SJCRH30 (cell line): ENCODE measurements around the gene TMEM80. TPM values are rescaled to one million over a fixed set of nuclear protein-coding genes. Genes with fewer than 3 reads are reported as not detected.

Source experiments
- DNase-seq, 2 experiments: peaks; one replicate each; pipeline ENCODE4 v3.0.0-alpha.2; 2015 to 2020
- H3K27ac ChIP-seq: fragments of 250-450 bp; sonication (Bioruptor Pico); 2 replicates; pipeline ENCODE4 v1.5.1; 2020; ENCODE audit warnings: mild to moderate bottlenecking, moderate library complexity
- H3K27me3 ChIP-seq: fragments of 250-450 bp; sonication (Bioruptor Pico); 2 replicates; pipeline ENCODE4 v1.5.1; 2020; ENCODE audit warnings: mild to moderate bottlenecking, moderate library complexity
- H3K36me3 ChIP-seq: fragments of 250-450 bp; sonication (Bioruptor Pico); 2 replicates; pipeline ENCODE4 v1.5.1; 2020; ENCODE audit warnings: mild to moderate bottlenecking, moderate library complexity
- H3K4me1 ChIP-seq: fragments of 250-450 bp; sonication (Bioruptor Pico); 2 replicates; pipeline ENCODE4 v1.5.1; 2020; ENCODE audit warnings: mild to moderate bottlenecking, moderate library complexity
- H3K4me3 ChIP-seq: fragments of 250-450 bp; sonication (Bioruptor Pico); 2 replicates; pipeline ENCODE4 v1.5.1; 2020; ENCODE audit warnings: mild to moderate bottlenecking, moderate library complexity
- H3K9me3 ChIP-seq: fragments of 250-450 bp; sonication (Bioruptor Pico); replicated peaks from 2 replicates; pipeline ENCODE4 v1.5.1; 2020; ENCODE audit warnings: mild to moderate bottlenecking, moderate library complexity
- total RNA-seq: library from RNA; depleted of rRNA; stranded (reverse); fragments of >200 nt; shearing (Covaris generic); gene quantifications from 2 replicates; pipeline ENCODE4 v1.2.3, GENCODE V29; 2014

The TMEM80 gene
- total RNA-seq, 1 experiment from 2014 or later = 17.7 TPM

GRCh38 chr11:719214-720016 is 23.8 kb downstream of the TMEM80 start:
- no peak overlapping the region for H3K27ac ChIP-seq
- no peaks in the 10 kb centered on the region for H3K36me3 ChIP-seq
- no peaks in the 10 kb centered on the region; the same call in 1 of the 2 replicates for H3K27me3 ChIP-seq
- no peak overlapping the region for H3K4me3 ChIP-seq
- peaks cover 19% of the 10 kb centered on the region for H3K4me1 ChIP-seq
- peak; percentile 82 to 84 for DNase-seq
- no peaks in the 10 kb centered on the region for H3K9me3 ChIP-seq

GRCh38 chr11:720017-720641 is 24.5 kb downstream of the TMEM80 start:
- Histone ChIP-seq H3K36me3 (no peaks in the 10 kb centered on the region), H3K4me1 (peaks cover 22% of the 10 kb centered on the region), H3K9me3 (no peaks in the 10 kb centered on the region), H3K27ac (no peak overlapping the region), H3K27me3 (no peaks in the 10 kb centered on the region; the same call in 1 of the 2 replicates), H3K4me3 (no peak overlapping the region)
- DNase-seq = peak in 1 of 2 experiments; percentile 59

- H3K4me1 ChIP-seq = peaks cover 28% of the 10 kb centered on the region
- no peaks in the 10 kb centered on the region for H3K9me3 ChIP-seq
- no peak for DNase-seq
- no peaks in the 10 kb centered on the region; the same call in 1 of the 2 replicates for H3K27me3 ChIP-seq
- no peak overlapping the region for H3K4me3 ChIP-seq
- no peak overlapping the region for H3K27ac ChIP-seq
- no peaks in the 10 kb centered on the region for H3K36me3 ChIP-seq
Observed at GRCh38 chr11:720642-721246, 25.1 kb downstream of the TMEM80 start.

- Histone ChIP-seq H3K27me3 (no peaks in the 10 kb centered on the region; the same call in 1 of the 2 replicates), H3K36me3 (no peaks in the 10 kb centered on the region), H3K9me3 (no peaks in the 10 kb centered on the region), H3K27ac (no peak overlapping the region), H3K4me3 (no peak overlapping the region), H3K4me1 (peaks cover 28% of the 10 kb centered on the region)
- no peak for DNase-seq
Observed at GRCh38 chr11:721247-721740, 25.7 kb downstream of the TMEM80 start.

GRCh38 chr11:721741-722345 is 26.2 kb downstream of the TMEM80 start:
- Histone ChIP-seq H3K4me3 (no peak overlapping the region), H3K4me1 (peaks cover 30% of the 10 kb centered on the region), H3K36me3 (no peaks in the 10 kb centered on the region), H3K27me3 (no peaks in the 10 kb centered on the region; the same call in 1 of the 2 replicates), H3K27ac (no peak overlapping the region), H3K9me3 (no peaks in the 10 kb centered on the region)
- peak; percentile 53 for DNase-seq

GRCh38 chr11:722346-722811 is 26.8 kb downstream of the TMEM80 start:
- Histone ChIP-seq H3K27me3 (no peaks in the 10 kb centered on the region; the same call in 1 of the 2 replicates), H3K27ac (no peak overlapping the region)

GRCh38 chr11:723120-723883 is 27.7 kb downstream of the TMEM80 start:
- Histone ChIP-seq H3K4me3 (no peak overlapping the region), H3K27me3 (no peaks in the 10 kb centered on the region; the same call in 1 of the 2 replicates), H3K36me3 (no peaks in the 10 kb centered on the region), H3K27ac (no peak overlapping the region), H3K4me1 (peaks cover 45% of the 10 kb centered on the region), H3K9me3 (no peaks in the 10 kb centered on the region)
- peak; percentile 47 to 71 for DNase-seq

More at GRCh38 chr11:722346-722811, 26.8 kb downstream of the TMEM80 start:
- no peak overlapping the region for H3K4me3 ChIP-seq
- H3K9me3 ChIP-seq = no peaks in the 10 kb centered on the region
- H3K36me3 ChIP-seq = no peaks in the 10 kb centered on the region
- peaks cover 36% of the 10 kb centered on the region for H3K4me1 ChIP-seq
- DNase-seq = no peak

- Histone ChIP-seq H3K27ac (no peak overlapping the region), H3K4me1 (peaks cover 47% of the 10 kb centered on the region), H3K4me3 (no peak overlapping the region), H3K9me3 (no peaks in the 10 kb centered on the region), H3K27me3 (no peaks in the 10 kb centered on the region; the same call in 1 of the 2 replicates), H3K36me3 (no peaks in the 10 kb centered on the region)
- no peak for DNase-seq
Observed at GRCh38 chr11:724049-724777, 28.6 kb downstream of the TMEM80 start.

GRCh38 chr11:724778-725386 is 29.3 kb downstream of the TMEM80 start:
- Histone ChIP-seq H3K4me3 (no peak overlapping the region), H3K4me1 (peaks cover 45% of the 10 kb centered on the region), H3K27ac (no peak overlapping the region), H3K27me3 (no peaks in the 10 kb centered on the region; the same call in 1 of the 2 replicates), H3K9me3 (no peaks in the 10 kb centered on the region), H3K36me3 (no peaks in the 10 kb centered on the region)
- DNase-seq = no peak

GRCh38 chr11:725624-726202 is 30.1 kb downstream of the TMEM80 start:
- Histone ChIP-seq H3K27me3 (no peaks in the 10 kb centered on the region; the same call in 1 of the 2 replicates), H3K9me3 (no peaks in the 10 kb centered on the region), H3K4me1 (peaks cover 43% of the 10 kb centered on the region), H3K4me3 (peak overlapping the region; percentile 56), H3K36me3 (no peaks in the 10 kb centered on the region), H3K27ac (no peak overlapping the region)
- peak; percentile 74 for DNase-seq

- H3K4me3 ChIP-seq = peak overlapping the region; percentile 56
- no peaks in the 10 kb centered on the region for H3K9me3 ChIP-seq
- peaks cover 43% of the 10 kb centered on the region for H3K4me1 ChIP-seq
- DNase-seq = peak; percentile 64 to 72
- no peaks in the 10 kb centered on the region for H3K36me3 ChIP-seq
- no peaks in the 10 kb centered on the region; the same call in 1 of the 2 replicates for H3K27me3 ChIP-seq
- H3K27ac ChIP-seq = peak overlapping the region; percentile 35
Observed at GRCh38 chr11:726278-727220, 30.9 kb downstream of the TMEM80 start.

GRCh38 chr11:727281-727701 is 31.7 kb downstream of the TMEM80 start:
- Histone ChIP-seq H3K4me1 (peaks cover 38% of the 10 kb centered on the region), H3K27ac (no peak overlapping the region; the same call in 1 of the 2 replicates)

More at GRCh38 chr11:727281-727701, 31.7 kb downstream of the TMEM80 start:
- Histone ChIP-seq H3K27me3 (no peaks in the 10 kb centered on the region; the same call in 1 of the 2 replicates), H3K9me3 (no peaks in the 10 kb centered on the region), H3K4me3 (peak overlapping the region; percentile 56; the same call in 1 of the 2 replicates), H3K36me3 (no peaks in the 10 kb centered on the region)
- no peak for DNase-seq
